Prostate gland (tissue), 2 donors: ENCODE measurements around the gene ANGPTL8.

Source experiments
- POLR2A ChIP-seq: fragments of 450-650 bp; IDR thresholded peaks from one replicate; pipeline ENCODE4 v1.6.1; 2016; ENCODE audit warnings: antibody characterized with exemption, mild to moderate bottlenecking
- POLR2AphosphoS5 ChIP-seq: sonication (generic); formaldehyde crosslinking; IDR thresholded peaks from one replicate; pipeline ENCODE4 v1.6.1; 2017; ENCODE audit warnings: antibody characterized with exemption
- TF ChIP-seq, protein P1 (sequence below), 4 experiments: fragments of 200-600 bp in 2 of 4; fragments of 450-650 bp in 2 of 4; sonication (generic) in 2 of 4; IDR thresholded peaks; 1 replicate in 3 of 4; 2 replicates in 1 of 4; pipeline ENCODE4 v1.5.1; 2016 to 2019; ENCODE audit warnings: antibody characterized with exemption in 4 of 4, mild to moderate bottlenecking in 2 of 4, moderate library complexity in 2 of 4

GRCh38 chr19:11200015-11200574, 39.3 kb upstream of the ANGPTL8 start:
- TF ChIP-seq, protein P1, sequence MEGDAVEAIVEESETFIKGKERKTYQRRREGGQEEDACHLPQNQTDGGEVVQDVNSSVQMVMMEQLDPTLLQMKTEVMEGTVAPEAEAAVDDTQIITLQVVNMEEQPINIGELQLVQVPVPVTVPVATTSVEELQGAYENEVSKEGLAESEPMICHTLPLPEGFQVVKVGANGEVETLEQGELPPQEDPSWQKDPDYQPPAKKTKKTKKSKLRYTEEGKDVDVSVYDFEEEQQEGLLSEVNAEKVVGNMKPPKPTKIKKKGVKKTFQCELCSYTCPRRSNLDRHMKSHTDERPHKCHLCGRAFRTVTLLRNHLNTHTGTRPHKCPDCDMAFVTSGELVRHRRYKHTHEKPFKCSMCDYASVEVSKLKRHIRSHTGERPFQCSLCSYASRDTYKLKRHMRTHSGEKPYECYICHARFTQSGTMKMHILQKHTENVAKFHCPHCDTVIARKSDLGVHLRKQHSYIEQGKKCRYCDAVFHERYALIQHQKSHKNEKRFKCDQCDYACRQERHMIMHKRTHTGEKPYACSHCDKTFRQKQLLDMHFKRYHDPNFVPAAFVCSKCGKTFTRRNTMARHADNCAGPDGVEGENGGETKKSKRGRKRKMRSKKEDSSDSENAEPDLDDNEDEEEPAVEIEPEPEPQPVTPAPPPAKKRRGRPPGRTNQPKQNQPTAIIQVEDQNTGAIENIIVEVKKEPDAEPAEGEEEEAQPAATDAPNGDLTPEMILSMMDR (IDR thresholded peaks at IDR 0.05) = no peak
- TF ChIP-seq POLR2A (no peak), POLR2AphosphoS5 (no peak)
